IMR-90 (cell line): ENCODE data around the gene SRSF5. TPM values are rescaled to one million over a fixed set of nuclear protein-coding genes. Genes with fewer than 3 reads are reported as not detected.

Source experiments
- ATAC-seq: fragments of 200-7000 bp; cut with Tn5 transposase; 2 replicates; pipeline ENCODE4 v1.9.1; 2020; ENCODE audit warnings: low read depth, mild to moderate bottlenecking, moderate library complexity
- BruUV-seq: library from RNA; stranded (reverse); fragments of 400-500 nt; replicated peaks from 2 replicates; lab custom pipeline; 2021; lab: Mats Ljungman, UMichigan
- CTCF ChIA-PET: fragments of 300-600 bp; formaldehyde crosslinking; extraction: SDS; loops from one replicate; lab custom pipeline; 2021; ENCODE audit warnings: antibody characterized with exemption; lab: Yijun Ruan, JAX
- POLR2A ChIA-PET: fragments of 300-600 bp; sonication (Branson Sonifier 250); formaldehyde crosslinking; loops from one replicate; lab custom pipeline; 2022; ENCODE audit warnings: antibody characterized with exemption; ENCODE audit not compliant: unreplicated experiment; lab: Charles Lee
- DNase-seq: peaks from one replicate; pipeline ENCODE4 v3.0.0; 2013
- H2AFZ ChIP-seq: replicated peaks from 2 replicates; pipeline ENCODE3; 2013; ENCODE audit warnings: low read length, mild to moderate bottlenecking; ENCODE audit not compliant: poor library complexity
- H2AK5ac ChIP-seq: 2 replicates; pipeline ENCODE4 v1.6.1; 2013; ENCODE audit warnings: low read depth, low read length, inconsistent platforms
- H2AK9ac ChIP-seq: replicated peaks from 2 replicates; pipeline ENCODE3; 2013; ENCODE audit warnings: mild to moderate bottlenecking, low read depth, low read length, moderate library complexity; ENCODE audit not compliant: poor library complexity
- H2BK120ac ChIP-seq: 2 replicates; pipeline ENCODE4 v1.6.1; 2013; ENCODE audit warnings: low read depth, low read length, inconsistent platforms
- H2BK15ac ChIP-seq: 3 replicates; pipeline ENCODE4 v1.6.1; 2013; ENCODE audit warnings: low read depth, low read length, inconsistent platforms
- H2BK20ac ChIP-seq: 2 replicates; pipeline ENCODE4 v1.6.1; 2013; ENCODE audit warnings: low read depth, mild to moderate bottlenecking, inconsistent platforms, low read length, moderate library complexity
- H2BK5ac ChIP-seq: 2 replicates; pipeline ENCODE4 v1.6.1; 2013; ENCODE audit warnings: mild to moderate bottlenecking, low read depth, low read length, inconsistent platforms; ENCODE audit not compliant: poor library complexity, severe bottlenecking
- H3K14ac ChIP-seq: replicated peaks from 2 replicates; pipeline ENCODE4 v1.6.1; 2013; ENCODE audit warnings: low read depth, low read length, inconsistent platforms
- H3K18ac ChIP-seq: 2 replicates; pipeline ENCODE4 v1.6.1; 2013; ENCODE audit warnings: low read depth, low read length, control low read depth
- H3K23ac ChIP-seq: 2 replicates; pipeline ENCODE4 v1.6.1; 2013; ENCODE audit warnings: low read depth, low read length, inconsistent platforms
- H3K27ac ChIP-seq: 2 replicates; pipeline ENCODE4 v1.5.1; 2013; ENCODE audit warnings: mild to moderate bottlenecking, control low read depth, low read length; ENCODE audit not compliant: insufficient read depth
- H3K27me3 ChIP-seq: 2 replicates; pipeline ENCODE4 v1.6.1; 2013; ENCODE audit warnings: low read length; ENCODE audit not compliant: control insufficient read depth, insufficient read depth
- H3K36me3 ChIP-seq: 2 replicates; pipeline ENCODE4 v1.6.1; 2013; ENCODE audit warnings: low read length, mixed read lengths; ENCODE audit not compliant: control insufficient read depth, insufficient read depth
- H3K4ac ChIP-seq: 2 replicates; pipeline ENCODE4 v1.6.1; 2013; ENCODE audit warnings: low read depth, low read length, inconsistent platforms
- H3K4me1 ChIP-seq: 2 replicates; pipeline ENCODE4 v1.6.1; 2013; ENCODE audit warnings: low read length, mixed read lengths; ENCODE audit not compliant: control insufficient read depth, insufficient read depth
- H3K4me2 ChIP-seq: 2 replicates; pipeline ENCODE4 v1.6.1; 2013; ENCODE audit warnings: low read depth, mild to moderate bottlenecking, control low read depth, low read length, moderate library complexity
- H3K4me3 ChIP-seq: 2 replicates; pipeline ENCODE4 v1.5.1; 2013; ENCODE audit warnings: low read depth, mild to moderate bottlenecking, control low read depth, low read length, moderate library complexity; ENCODE audit not compliant: insufficient read depth
- H3K56ac ChIP-seq: 2 replicates; pipeline ENCODE4 v1.6.1; 2013; ENCODE audit warnings: low read length, inconsistent platforms; ENCODE audit not compliant: insufficient read depth; ENCODE audit errors: extremely low read depth
- H3K79me1 ChIP-seq, 2 experiments: 2 replicates each; pipeline ENCODE4 v1.6.1; 2013; ENCODE audit warnings: low read length in 2 of 2, inconsistent platforms in 1 of 2, low read depth in 1 of 2
- H3K9ac ChIP-seq: 2 replicates; pipeline ENCODE4 v1.6.1; 2013; ENCODE audit warnings: low read depth, low read length, control low read depth
- H3K9me1 ChIP-seq: 2 replicates; pipeline ENCODE4 v1.6.1; 2013; ENCODE audit warnings: low read length, inconsistent platforms; ENCODE audit not compliant: insufficient read depth
- H3K9me3 ChIP-seq: 2 replicates; pipeline ENCODE4 v1.6.1; 2013; ENCODE audit warnings: low read length; ENCODE audit not compliant: control insufficient read depth, insufficient read depth
- H4K20me1 ChIP-seq: 2 replicates; pipeline ENCODE4 v1.6.1; 2013; ENCODE audit warnings: low read length, inconsistent platforms; ENCODE audit not compliant: insufficient read depth
- H4K5ac ChIP-seq: 2 replicates; pipeline ENCODE4 v1.6.1; 2013; ENCODE audit warnings: mild to moderate bottlenecking, low read depth, low read length, control low read depth
- H4K8ac ChIP-seq, 2 experiments: 2 replicates each; pipeline ENCODE4 v1.6.1; 2013; ENCODE audit warnings: low read depth in 2 of 2, low read length in 2 of 2, control low read depth in 1 of 2, inconsistent platforms in 1 of 2
- H4K91ac ChIP-seq: 2 replicates; pipeline ENCODE4 v1.6.1; 2013; ENCODE audit warnings: low read depth, low read length, inconsistent platforms; ENCODE audit not compliant: insufficient read depth
- BHLHE40 ChIP-seq: fragments of 150-350 bp; IDR thresholded peaks from 2 replicates; pipeline ENCODE4 v1.6.1; 2016; ENCODE audit warnings: mild to moderate bottlenecking, low read depth, low read length
- CEBPB ChIP-seq: IDR thresholded peaks from 2 replicates; pipeline ENCODE4 v1.6.1; 2012; ENCODE audit warnings: low read depth, low read length, improper control_type of control experiment
- CHD1 ChIP-seq: IDR thresholded peaks from 2 replicates; pipeline ENCODE4 v1.6.1; 2012; ENCODE audit warnings: low read depth, low read length, improper control_type of control experiment
- FOS ChIP-seq: fragments of 150-350 bp; IDR thresholded peaks from 2 replicates; pipeline ENCODE4 v1.6.1; 2016; ENCODE audit warnings: low read depth, low read length
- MAFK ChIP-seq: IDR thresholded peaks from 2 replicates; pipeline ENCODE4 v1.6.1; 2012; ENCODE audit warnings: low read depth, low read length, improper control_type of control experiment
- MAZ ChIP-seq: IDR thresholded peaks from 2 replicates; pipeline ENCODE4 v1.6.1; 2012; ENCODE audit warnings: low read depth, mild to moderate bottlenecking, low read length, improper control_type of control experiment, moderate library complexity, borderline replicate concordance
- MXI1 ChIP-seq: IDR thresholded peaks from 2 replicates; pipeline ENCODE4 v1.6.1; 2012; ENCODE audit warnings: low read depth, mild to moderate bottlenecking, low read length, moderate library complexity, borderline replicate concordance
- NFE2L2 ChIP-seq: fragments of 150-350 bp; IDR thresholded peaks from 2 replicates; pipeline ENCODE4 v1.6.1; 2016; ENCODE audit warnings: low read depth, mild to moderate bottlenecking, low read length
- POLR2A ChIP-seq: IDR thresholded peaks from 2 replicates; pipeline ENCODE4 v1.6.1; 2012; ENCODE audit warnings: mild to moderate bottlenecking, low read depth, low read length
- RAD21 ChIP-seq: IDR thresholded peaks from 2 replicates; pipeline ENCODE4 v1.6.1; 2012; ENCODE audit warnings: low read length, improper control_type of control experiment
- RCOR1 ChIP-seq: IDR thresholded peaks from 2 replicates; pipeline ENCODE4 v1.6.1; 2012; ENCODE audit warnings: mild to moderate bottlenecking, low read length, improper control_type of control experiment; ENCODE audit not compliant: insufficient replicate concordance
- RFX5 ChIP-seq: IDR thresholded peaks from 2 replicates; pipeline ENCODE4 v1.8.0; 2012; ENCODE audit warnings: low read depth, mild to moderate bottlenecking, low read length, moderate library complexity
- SMC3 ChIP-seq: fragments of 150-350 bp; IDR thresholded peaks from 2 replicates; pipeline ENCODE4 v1.6.1; 2016; ENCODE audit warnings: low read depth, mild to moderate bottlenecking, antibody characterized with exemption, low read length, moderate library complexity
- WGBS, 2 experiments: methylation state at CpG; one replicate each; pipeline versions ENCODE4 v1.1.5 to v1.1.7; 2013; ENCODE audit warnings: missing lambda C conversion rate in 2 of 2; ENCODE audit not compliant: insufficient read length in 1 of 2; ENCODE audit errors: extremely low coverage in 2 of 2; 5-methylcytosine and 5-hydroxymethylcytosine counted together
- dilution Hi-C: fragments of 300-500 bp; cut with HindIII; formaldehyde crosslinking; loops from one replicate; pipeline ENCODE4 v1.14.3; 2018; ENCODE audit warnings: low sequenced_read_pairs; ENCODE audit not compliant: unreplicated experiment
- in situ Hi-C: fragments of 300-500 bp; cut with MboI; formaldehyde crosslinking; loops from 3 replicates; pipeline ENCODE4 v1.14.3; 2019; ENCODE audit warnings: low sequenced_read_pairs, inconsistent platforms, mixed read lengths
- intact Hi-C: fragments of 100-400 bp; cut with micrococcal nuclease; formaldehyde crosslinking; loops from 2 replicates; pipeline ENCODE4 v1.10.0; 2022
- polyA plus RNA-seq, 3 experiments: library from polyadenylated mRNA; depleted of rRNA; stranded (reverse); fragments of >200 nt; gene quantifications; 2 replicates each; pipeline ENCODE4 v1.2.3, GENCODE V29; 2012; ENCODE audit warnings: low replicate concordance in 1 of 3
- total RNA-seq: library from RNA; depleted of rRNA; stranded (reverse); fragments of >200 nt; gene quantifications from 2 replicates; pipeline ENCODE4 v1.2.3, GENCODE V29; 2012
- TF ChIP-seq, protein P1 (sequence below): conservative IDR thresholded peaks from 2 replicates; pipeline ENCODE4 v1.5.1; 2012; ENCODE audit warnings: mild to moderate bottlenecking, low read depth, low read length, improper control_type of control experiment
- TF ChIP-seq, protein P2 (sequence below): fragments of 150-350 bp; IDR thresholded peaks from 2 replicates; pipeline ENCODE4 v1.6.1; 2017; ENCODE audit warnings: mild to moderate bottlenecking, antibody characterized with exemption, low read length, low read depth
- TF ChIP-seq, protein P3 (sequence below): fragments of 150-350 bp; IDR thresholded peaks from 2 replicates; pipeline ENCODE4 v1.6.1; 2016; ENCODE audit warnings: low read depth, mild to moderate bottlenecking, low read length, moderate library complexity, borderline replicate concordance

Gene SRSF5
- total and polyA plus RNA-seq, 2 of the 4 experiments (the other 2 are of a cell fraction), result 29.4 to 229 TPM

DNA sequence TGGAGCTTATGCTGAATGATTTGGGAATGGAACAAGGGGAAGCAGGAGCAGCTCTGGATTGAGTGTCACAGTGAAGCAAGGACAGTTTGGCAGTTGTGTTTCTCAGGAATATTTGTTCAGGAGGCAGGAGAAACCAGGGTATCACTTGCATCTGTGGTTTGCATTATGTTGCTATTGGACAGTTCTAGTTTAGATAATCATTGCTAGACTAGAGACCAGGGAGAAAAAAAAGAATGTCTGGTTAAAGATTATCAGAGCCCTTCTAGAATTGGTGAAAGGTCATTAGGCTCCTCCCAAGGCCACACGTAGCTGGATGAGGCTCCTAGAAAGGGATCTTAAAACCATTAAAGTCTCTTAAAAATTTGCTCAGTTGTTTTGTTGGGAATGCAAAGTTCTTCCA, 17.0 kb upstream of the SRSF5 start:
- no peak overlapping the region for H3K4me2 ChIP-seq
- CTCF ChIA-PET, result no interaction called here
- POLR2A ChIA-PET, result no interaction called here
- no peak overlapping the region for H2AK5ac ChIP-seq
- H3K9me3 ChIP-seq, result no peaks in the 10 kb centered on the region
- no peak overlapping the region for H4K8ac ChIP-seq
- no peak overlapping the region for H4K5ac ChIP-seq
- ATAC-seq (no peak), DNase-seq (no peak)
- no peak overlapping the region for H3K14ac ChIP-seq
- no peak overlapping the region for H4K91ac ChIP-seq
- in situ Hi-C loops (loop anchor here (25.0 kb wide), 1 partner anchor 488 kb away; the partner anchor contains the start of gene GALNT16), intact Hi-C loops (no loop called here), dilution Hi-C loops (no loop called here)
- H3K4ac ChIP-seq, result no peak overlapping the region
- no peak overlapping the region for H3K18ac ChIP-seq
- H3K9me1 ChIP-seq, result no peaks in the 10 kb centered on the region
- no peak overlapping the region for H2BK120ac ChIP-seq
- no peak overlapping the region for H3K9ac ChIP-seq
- no peak overlapping the region for H3K23ac ChIP-seq
- no peak overlapping the region for H3K27ac ChIP-seq
- H3K79me1 ChIP-seq, result no peaks in the 10 kb centered on the region
- no peak overlapping the region for H2AK9ac ChIP-seq
- H2BK20ac ChIP-seq, result no peak overlapping the region
- H3K36me3 ChIP-seq, result no peaks in the 10 kb centered on the region
- H2BK15ac ChIP-seq, result no peak overlapping the region
- peaks cover 2% of the 10 kb centered on the region; the same call in 1 of the 2 replicates for H3K27me3 ChIP-seq
- H3K4me3 ChIP-seq, result no peak overlapping the region
- BruUV-seq, result no TSS peak
- no peak overlapping the region for H2AFZ ChIP-seq
- no peak for TF ChIP-seq RAD21
- no peak for TF ChIP-seq MAZ
- no peak for TF ChIP-seq NFE2L2
- no peak for TF ChIP-seq MXI1
- no peak for TF ChIP-seq RCOR1
- TF ChIP-seq, protein P1, sequence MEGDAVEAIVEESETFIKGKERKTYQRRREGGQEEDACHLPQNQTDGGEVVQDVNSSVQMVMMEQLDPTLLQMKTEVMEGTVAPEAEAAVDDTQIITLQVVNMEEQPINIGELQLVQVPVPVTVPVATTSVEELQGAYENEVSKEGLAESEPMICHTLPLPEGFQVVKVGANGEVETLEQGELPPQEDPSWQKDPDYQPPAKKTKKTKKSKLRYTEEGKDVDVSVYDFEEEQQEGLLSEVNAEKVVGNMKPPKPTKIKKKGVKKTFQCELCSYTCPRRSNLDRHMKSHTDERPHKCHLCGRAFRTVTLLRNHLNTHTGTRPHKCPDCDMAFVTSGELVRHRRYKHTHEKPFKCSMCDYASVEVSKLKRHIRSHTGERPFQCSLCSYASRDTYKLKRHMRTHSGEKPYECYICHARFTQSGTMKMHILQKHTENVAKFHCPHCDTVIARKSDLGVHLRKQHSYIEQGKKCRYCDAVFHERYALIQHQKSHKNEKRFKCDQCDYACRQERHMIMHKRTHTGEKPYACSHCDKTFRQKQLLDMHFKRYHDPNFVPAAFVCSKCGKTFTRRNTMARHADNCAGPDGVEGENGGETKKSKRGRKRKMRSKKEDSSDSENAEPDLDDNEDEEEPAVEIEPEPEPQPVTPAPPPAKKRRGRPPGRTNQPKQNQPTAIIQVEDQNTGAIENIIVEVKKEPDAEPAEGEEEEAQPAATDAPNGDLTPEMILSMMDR, result no peak
- TF ChIP-seq BHLHE40, result no peak
- TF ChIP-seq CEBPB, result no peak
- no peak for TF ChIP-seq POLR2A
- no peak for TF ChIP-seq SMC3
- no peak for TF ChIP-seq FOS
- no peak for TF ChIP-seq CHD1
- TF ChIP-seq RFX5, result no peak
- TF ChIP-seq, protein P2, sequence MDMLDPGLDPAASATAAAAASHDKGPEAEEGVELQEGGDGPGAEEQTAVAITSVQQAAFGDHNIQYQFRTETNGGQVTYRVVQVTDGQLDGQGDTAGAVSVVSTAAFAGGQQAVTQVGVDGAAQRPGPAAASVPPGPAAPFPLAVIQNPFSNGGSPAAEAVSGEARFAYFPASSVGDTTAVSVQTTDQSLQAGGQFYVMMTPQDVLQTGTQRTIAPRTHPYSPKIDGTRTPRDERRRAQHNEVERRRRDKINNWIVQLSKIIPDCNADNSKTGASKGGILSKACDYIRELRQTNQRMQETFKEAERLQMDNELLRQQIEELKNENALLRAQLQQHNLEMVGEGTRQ, result no peak
- no peak for TF ChIP-seq MAFK
- TF ChIP-seq, protein P3, sequence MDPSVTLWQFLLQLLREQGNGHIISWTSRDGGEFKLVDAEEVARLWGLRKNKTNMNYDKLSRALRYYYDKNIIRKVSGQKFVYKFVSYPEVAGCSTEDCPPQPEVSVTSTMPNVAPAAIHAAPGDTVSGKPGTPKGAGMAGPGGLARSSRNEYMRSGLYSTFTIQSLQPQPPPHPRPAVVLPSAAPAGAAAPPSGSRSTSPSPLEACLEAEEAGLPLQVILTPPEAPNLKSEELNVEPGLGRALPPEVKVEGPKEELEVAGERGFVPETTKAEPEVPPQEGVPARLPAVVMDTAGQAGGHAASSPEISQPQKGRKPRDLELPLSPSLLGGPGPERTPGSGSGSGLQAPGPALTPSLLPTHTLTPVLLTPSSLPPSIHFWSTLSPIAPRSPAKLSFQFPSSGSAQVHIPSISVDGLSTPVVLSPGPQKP, result no peak
- no peaks in the 10 kb centered on the region for H3K4me1 ChIP-seq
- H3K56ac ChIP-seq, result no peak overlapping the region
- no CpG with 5 or more reads among the region's 1 CpG for WGBS, 2 experiments
- H2BK5ac ChIP-seq, result no peak overlapping the region
- no peaks in the 10 kb centered on the region for H4K20me1 ChIP-seq
